Measurements from ENCODE around the gene SLC9A1.

DNA sequence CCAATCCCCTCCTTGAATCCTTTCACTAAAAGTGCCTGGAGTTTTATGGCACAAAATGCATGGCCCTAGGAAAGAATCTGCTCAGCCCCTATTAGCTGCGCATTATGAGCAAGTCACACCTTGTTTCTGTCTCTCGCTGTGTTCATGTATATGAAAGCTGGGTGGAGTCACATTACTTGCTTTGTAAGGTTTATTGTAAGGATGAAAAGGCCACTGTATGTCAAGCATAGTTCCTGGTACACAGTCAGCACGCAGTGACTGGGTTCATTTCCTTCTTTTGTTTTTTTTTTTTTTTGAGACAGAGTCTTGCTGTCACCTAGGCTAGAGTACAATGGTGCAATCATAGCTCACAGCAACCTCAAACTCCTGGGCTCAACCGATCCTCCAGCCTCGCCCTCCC, 6.7 kb upstream of the SLC9A1 start:
- TF ChIP-seq, protein P1, sequence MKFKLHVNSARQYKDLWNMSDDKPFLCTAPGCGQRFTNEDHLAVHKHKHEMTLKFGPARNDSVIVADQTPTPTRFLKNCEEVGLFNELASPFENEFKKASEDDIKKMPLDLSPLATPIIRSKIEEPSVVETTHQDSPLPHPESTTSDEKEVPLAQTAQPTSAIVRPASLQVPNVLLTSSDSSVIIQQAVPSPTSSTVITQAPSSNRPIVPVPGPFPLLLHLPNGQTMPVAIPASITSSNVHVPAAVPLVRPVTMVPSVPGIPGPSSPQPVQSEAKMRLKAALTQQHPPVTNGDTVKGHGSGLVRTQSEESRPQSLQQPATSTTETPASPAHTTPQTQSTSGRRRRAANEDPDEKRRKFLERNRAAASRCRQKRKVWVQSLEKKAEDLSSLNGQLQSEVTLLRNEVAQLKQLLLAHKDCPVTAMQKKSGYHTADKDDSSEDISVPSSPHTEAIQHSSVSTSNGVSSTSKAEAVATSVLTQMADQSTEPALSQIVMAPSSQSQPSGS (tag by site-specific recombination; IDR thresholded peaks at IDR 0.05; ENCODE audit: low read depth), result no peak
- TF ChIP-seq ZNF785 (tag by site-specific recombination; IDR thresholded peaks at IDR 0.05), result no peak
- no peak for TF ChIP-seq KLF16 (tag by site-specific recombination; IDR thresholded peaks at IDR 0.05)
- TF ChIP-seq ZNF549 (tag by site-specific recombination; IDR thresholded peaks at IDR 0.05), result no peak
- TF ChIP-seq ZNF274 (IDR thresholded peaks at IDR 0.05; ENCODE audit: low read length), result no peak
- no peak for TF ChIP-seq ZNF274 (tag by site-specific recombination; IDR thresholded peaks at IDR 0.05; ENCODE audit: borderline replicate concordance)
- no peak for TF ChIP-seq MEIS1 (CRISPR knock-in tag; IDR thresholded peaks at IDR 0.05; ENCODE audit: borderline replicate concordance)
- TF ChIP-seq, protein P2, sequence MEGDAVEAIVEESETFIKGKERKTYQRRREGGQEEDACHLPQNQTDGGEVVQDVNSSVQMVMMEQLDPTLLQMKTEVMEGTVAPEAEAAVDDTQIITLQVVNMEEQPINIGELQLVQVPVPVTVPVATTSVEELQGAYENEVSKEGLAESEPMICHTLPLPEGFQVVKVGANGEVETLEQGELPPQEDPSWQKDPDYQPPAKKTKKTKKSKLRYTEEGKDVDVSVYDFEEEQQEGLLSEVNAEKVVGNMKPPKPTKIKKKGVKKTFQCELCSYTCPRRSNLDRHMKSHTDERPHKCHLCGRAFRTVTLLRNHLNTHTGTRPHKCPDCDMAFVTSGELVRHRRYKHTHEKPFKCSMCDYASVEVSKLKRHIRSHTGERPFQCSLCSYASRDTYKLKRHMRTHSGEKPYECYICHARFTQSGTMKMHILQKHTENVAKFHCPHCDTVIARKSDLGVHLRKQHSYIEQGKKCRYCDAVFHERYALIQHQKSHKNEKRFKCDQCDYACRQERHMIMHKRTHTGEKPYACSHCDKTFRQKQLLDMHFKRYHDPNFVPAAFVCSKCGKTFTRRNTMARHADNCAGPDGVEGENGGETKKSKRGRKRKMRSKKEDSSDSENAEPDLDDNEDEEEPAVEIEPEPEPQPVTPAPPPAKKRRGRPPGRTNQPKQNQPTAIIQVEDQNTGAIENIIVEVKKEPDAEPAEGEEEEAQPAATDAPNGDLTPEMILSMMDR (tag by site-specific recombination; IDR thresholded peaks at IDR 0.05), result no peak
- TF ChIP-seq, protein P3, sequence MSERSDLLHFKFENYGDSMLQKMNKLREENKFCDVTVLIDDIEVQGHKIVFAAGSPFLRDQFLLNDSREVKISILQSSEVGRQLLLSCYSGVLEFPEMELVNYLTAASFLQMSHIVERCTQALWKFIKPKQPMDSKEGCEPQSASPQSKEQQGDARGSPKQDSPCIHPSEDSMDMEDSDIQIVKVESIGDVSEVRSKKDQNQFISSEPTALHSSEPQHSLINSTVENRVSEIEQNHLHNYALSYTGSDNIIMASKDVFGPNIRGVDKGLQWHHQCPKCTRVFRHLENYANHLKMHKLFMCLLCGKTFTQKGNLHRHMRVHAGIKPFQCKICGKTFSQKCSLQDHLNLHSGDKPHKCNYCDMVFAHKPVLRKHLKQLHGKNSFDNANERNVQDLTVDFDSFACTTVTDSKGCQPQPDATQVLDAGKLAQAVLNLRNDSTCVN (tag by site-specific recombination; optimal IDR thresholded peaks at IDR 0.05), result no peak
- TF ChIP-seq, protein P4, sequence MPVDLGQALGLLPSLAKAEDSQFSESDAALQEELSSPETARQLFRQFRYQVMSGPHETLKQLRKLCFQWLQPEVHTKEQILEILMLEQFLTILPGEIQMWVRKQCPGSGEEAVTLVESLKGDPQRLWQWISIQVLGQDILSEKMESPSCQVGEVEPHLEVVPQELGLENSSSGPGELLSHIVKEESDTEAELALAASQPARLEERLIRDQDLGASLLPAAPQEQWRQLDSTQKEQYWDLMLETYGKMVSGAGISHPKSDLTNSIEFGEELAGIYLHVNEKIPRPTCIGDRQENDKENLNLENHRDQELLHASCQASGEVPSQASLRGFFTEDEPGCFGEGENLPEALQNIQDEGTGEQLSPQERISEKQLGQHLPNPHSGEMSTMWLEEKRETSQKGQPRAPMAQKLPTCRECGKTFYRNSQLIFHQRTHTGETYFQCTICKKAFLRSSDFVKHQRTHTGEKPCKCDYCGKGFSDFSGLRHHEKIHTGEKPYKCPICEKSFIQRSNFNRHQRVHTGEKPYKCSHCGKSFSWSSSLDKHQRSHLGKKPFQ (tag by site-specific recombination; IDR thresholded peaks at IDR 0.05), result no peak
- TF ChIP-seq, protein P5, sequence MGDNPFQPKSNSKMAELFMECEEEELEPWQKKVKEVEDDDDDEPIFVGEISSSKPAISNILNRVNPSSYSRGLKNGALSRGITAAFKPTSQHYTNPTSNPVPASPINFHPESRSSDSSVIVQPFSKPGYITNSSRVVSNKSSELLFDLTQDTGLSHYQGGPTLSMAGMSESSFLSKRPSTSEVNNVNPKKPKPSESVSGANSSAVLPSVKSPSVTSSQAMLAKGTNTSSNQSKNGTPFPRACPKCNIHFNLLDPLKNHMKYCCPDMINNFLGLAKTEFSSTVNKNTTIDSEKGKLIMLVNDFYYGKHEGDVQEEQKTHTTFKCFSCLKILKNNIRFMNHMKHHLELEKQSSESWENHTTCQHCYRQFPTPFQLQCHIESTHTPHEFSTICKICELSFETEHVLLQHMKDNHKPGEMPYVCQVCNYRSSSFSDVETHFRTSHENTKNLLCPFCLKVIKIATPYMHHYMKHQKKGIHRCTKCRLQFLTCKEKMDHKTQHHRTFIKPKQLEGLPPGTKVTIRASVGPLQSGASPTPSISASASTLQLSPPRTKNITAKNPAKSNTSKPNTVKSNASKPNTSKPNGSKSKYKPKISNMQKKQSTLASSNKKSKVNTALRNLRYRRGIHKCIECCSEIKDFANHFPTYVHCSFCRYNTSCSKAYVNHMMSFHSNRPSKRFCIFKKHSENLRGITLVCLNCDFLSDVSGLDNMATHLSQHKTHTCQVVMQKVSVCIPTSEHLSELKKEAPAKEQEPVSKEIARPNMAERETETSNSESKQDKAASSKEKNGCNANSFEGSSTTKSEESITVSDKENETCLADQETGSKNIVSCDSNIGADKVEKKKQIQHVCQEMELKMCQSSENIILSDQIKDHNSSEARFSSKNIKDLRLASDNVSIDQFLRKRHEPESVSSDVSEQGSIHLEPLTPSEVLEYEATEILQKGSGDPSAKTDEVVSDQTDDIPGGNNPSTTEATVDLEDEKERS (tag by site-specific recombination; IDR thresholded peaks at IDR 0.05), result no peak

Measured in HEK293 (cell line).